SK-N-DZ (cell line): ENCODE data around the gene COPA.
A peak's percentile ranks its signal among the peaks of the same experiment; 100 is the strongest.
"Not testable (repeated sequence)": the region's sequence is repeated elsewhere in the genome, so short reads cannot be mapped to it uniquely, and the experiment has no call there.

Source experiments
- DNase-seq: peaks from one replicate; pipeline ENCODE4 v3.0.0-alpha.2; 2015; ENCODE audit warnings: low spot score

COPA gene

DNA sequence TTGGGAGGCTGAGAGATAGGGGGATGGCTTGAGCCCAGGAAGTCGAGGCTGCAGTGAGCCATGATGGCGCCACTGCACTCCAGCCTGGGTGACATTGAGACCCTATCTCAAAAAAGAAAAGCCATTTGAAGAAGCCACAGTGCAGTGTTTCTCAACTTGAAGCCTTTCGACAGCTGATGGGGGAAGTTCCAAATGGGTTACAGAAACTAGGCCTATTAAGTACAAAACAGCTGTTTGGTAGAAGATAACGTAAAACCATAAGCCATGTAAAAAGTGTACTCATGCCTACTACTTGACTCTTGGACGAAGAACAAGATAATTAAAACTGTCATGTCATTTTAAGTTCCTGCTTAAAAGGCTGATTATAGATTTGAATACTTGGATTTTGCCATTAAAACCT lies 16.6 kb downstream of the COPA start:
- no peak for DNase-seq

GRCh38 chr1:160325252-160325651 lies 17.8 kb downstream of the COPA start:
- DNase-seq, result no peak

DNA sequence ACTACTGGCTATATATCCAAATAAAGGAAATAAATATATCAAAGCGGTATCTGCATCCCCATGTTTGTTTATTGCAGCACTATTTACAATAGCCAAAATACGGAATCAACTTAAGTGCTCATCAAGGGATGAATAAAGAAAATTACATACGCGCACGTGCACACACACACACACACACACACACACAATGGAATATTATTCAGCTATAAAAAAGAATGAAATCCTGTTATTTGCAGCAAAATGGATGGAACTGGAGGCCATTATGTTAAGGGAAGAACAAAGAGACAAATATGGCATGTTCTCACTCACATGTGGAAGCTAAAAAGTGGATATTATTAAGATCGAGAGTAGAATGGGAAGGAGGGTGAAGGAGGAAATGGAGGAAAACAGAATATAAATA lies 20.2 kb downstream of the COPA start:
- no peak for DNase-seq

DNA sequence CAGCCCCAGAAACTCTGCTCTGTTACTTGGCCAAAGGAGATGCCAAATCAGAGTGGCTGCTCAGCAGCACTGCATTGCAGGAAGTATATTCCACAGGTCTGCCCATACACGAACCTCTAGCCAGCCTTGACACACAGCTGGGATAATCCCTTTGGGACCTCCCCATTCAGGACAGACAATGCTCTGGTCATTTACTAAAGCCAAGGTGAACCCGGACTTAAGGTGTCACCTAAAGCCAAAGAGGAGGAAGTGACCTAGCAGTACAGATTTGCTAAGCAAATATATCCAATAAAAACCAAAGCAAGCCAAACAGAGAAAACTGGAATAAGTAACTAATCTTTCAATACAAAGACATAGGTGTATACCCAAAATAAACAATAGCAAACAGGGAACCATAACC lies 27.7 kb downstream of the COPA start:
- no peak for DNase-seq

DNA sequence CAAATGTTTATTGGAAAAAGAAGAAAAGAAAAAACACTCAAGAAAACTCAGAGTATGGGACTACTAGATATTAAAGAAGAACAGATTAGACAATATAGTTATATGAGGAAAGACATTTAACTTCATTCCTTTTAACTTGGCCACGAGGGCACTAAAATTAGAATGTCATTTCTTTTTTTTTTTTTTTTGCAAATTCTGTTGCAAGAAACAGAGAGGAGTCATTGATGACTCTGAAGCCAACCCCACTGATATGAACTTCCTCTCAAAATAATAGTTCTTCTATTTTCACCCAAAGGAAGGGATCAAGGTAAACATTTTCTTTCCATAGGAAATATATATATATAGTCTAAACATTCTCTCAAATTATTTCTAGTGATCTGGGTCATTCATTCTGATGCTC lies 33.5 kb downstream of the COPA start:
- no peak for DNase-seq

GRCh38 chr1:160309185-160309557 lies 33.9 kb downstream of the COPA start:
- no peak for DNase-seq

DNA sequence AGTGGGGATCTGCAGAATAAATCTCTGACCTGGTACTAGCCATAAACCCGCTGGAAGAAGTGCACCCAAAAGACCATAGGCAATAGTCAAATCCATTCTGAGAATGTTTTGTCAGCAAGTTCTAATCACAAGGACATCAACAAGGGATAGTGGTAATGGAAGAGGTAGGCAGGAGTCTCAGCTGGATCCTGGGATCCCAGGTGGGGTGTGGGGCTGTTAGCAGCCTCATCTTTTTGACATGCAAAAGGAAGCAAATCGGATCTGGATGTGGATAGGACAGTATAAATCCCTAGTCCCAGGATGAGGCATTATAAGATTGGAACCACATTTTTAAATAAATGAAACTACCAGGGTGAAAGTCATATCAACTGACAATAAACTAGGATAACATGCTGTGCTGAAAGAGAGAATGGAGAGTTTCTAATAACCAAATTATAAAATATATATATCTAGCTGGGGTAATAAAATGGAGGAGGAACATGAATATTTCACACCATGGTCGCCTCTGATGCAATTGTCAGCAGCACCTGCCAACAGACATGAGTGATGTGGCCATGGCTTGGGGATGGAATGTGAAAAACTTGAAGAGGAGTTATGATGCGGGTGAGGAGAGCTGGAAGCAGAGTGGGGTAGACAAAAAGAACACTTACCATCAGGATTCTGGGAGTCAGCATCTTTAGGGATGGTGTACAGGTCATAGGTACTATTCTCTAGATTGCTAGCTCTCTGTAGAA lies 34.4 kb downstream of the COPA start:
- no peak for DNase-seq

GRCh38 chr1:160307118-160307791 lies 35.8 kb downstream of the COPA start:
- DNase-seq, result no peak

- DNase-seq, result no peak
Observed at GRCh38 chr1:160300173-160300572, 42.9 kb downstream of the COPA start.

- no peak for DNase-seq
Observed at GRCh38 chr1:160296036-160296435, 47.0 kb downstream of the COPA start.

DNA sequence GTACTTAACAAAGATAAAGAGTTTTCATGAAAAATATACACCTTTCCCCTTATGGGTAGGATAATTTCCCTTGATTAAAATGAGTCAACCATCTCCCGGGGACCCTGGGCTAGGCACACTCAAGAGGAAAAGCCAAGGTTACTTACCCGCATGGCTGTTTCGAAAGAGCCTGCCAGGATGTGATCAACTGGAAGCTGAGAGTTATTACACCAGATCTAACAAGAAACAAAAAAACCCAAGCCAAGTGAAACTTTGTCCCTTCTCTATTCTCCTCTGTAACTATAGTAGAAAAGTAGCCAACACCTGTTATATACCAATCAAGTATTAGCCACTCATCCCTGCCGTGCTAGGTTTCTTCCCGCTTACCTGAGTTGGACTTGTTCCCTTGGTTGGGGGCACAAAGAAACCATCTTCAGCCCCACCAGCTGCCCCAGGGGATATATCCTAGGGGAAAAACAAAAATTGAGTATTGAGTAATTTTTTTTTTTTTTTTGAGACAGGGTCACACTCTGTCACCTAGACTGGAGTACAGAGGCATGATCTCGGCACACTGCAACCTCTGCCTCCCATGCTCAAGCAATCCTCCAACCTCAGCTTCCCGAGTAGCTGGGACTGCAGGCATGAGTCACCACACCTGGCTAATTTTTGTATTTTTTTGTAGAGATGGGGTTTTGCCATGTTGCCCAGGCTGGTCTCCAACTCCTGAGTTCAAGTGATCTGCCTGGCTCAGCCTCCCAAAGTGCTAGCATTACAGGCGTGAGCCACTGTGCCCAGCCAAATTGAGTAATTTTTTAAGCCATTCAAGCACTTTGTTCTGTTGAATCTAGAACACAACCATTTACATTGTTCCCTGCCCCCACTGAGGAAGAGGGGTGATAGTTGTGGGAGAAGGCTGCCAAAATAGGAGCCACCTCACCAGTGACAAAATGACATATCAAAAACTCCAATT lies 49.8 kb downstream of the COPA start:
- no peak for DNase-seq

DNA sequence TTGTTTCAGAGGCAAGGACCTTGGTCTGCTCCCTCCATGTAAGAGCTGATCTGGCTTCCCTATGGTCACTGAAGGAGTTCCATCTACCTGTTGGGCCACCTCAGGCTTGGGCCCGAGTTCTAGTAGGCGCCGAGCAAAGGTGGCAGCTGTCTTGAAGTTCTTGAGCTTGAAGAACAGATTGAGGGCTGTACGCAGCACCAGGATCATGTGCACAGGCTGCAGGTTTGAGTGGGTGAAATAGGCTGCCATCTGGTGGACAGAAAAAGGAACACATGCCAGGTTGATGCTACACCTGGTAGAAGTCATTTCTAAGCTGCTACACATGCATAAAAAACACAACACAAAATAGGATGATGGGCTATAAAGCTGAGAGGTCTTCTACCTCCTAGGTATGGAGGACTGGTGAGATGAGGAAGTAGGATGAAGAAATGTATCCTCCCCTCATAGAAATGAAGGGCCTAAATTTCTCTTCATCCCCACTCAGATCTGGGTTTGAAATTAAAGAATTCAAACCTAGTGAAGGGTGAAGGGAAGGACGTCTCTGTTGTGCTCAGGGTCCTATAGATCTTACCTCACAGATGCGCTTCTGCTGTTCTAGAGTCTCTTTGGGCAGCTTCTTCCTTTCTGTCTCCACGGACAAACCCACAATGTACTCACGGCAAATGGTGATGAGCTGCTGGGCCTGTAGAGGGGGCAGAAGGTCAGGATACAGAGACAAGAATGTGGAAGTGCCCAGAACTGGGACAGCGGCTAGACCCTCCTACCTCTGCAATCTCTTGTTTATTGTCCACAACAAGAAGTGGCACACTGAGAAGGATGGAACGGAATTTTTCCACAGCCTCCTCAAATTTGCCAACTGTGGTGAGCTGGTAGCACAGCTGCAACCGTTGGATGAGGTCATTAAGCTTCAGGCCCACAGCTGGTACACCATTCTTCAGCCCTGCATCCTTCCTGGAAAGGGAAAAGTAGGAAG lies 51.5 kb downstream of the COPA start:
- peak; percentile 62 for DNase-seq

DNA sequence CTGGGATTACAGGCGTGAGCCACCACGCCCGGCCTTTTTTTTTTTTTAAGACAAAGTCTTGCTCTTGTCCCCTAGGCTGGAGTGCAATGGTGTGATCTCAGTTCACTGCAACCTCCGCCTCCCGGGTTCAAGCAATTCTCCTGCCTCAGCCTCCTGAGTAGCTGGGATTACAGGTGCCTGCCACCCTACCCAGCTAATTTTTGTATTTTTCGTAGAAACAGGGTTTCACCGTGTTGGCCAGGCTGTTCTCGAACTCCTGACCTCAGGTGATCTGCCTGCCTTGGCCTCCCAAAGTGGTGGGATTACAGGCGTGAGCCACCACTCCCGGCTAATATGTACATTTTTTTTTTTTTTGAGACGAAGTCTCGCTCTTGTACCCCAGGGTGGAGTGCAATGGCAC lies 55.3 kb downstream of the COPA start:
- DNase-seq, result not testable (repeated sequence)

GRCh38 chr1:160285506-160285905 lies 57.5 kb downstream of the COPA start:
- no peak for DNase-seq

DNA sequence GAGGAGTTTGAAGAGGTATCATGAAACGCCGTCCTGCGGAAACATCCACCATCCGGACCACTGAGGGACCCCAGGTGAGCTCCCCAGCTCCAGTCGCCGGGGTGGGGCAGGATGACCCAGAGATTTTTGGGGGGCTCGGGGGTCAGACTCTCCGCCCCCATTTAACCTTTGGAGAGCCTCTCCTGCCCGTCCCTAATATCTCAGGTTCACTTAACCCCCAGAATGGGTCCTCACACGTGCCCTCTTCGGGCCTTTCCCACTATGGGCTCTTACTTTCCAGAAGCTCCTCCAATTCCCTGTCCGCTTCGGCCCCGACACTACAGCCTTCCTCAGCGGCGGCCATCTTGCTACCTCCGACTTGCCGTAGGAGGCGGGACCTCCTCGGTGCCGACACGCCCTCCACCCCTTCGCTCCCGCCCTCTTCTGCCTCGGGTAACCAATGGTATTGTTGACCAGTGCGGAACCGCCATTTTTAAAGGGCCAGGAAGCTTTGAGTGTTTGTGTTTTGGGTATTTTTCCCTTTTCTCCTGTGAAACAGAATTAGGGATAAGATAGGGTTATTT lies 58.2 kb downstream of the COPA start, which contains the start of gene PEX19:
PEX19 (minus strand) TSS at position 352 of the 563 bp plus-strand sequence; CDS start at position 343, 9 bp downstream.
- DNase-seq, result peak; percentile 90

- peak; percentile 20 for DNase-seq
Observed at GRCh38 chr1:160284220-160284781, 58.7 kb downstream of the COPA start.

- no peak for DNase-seq
Observed at GRCh38 chr1:160282807-160283206, 60.2 kb downstream of the COPA start.

- DNase-seq, result no peak
Observed at GRCh38 chr1:160277987-160278386, 65.1 kb downstream of the COPA start.

GRCh38 chr1:160277330-160277729 lies 65.7 kb downstream of the COPA start:
- DNase-seq, result no peak

DNA sequence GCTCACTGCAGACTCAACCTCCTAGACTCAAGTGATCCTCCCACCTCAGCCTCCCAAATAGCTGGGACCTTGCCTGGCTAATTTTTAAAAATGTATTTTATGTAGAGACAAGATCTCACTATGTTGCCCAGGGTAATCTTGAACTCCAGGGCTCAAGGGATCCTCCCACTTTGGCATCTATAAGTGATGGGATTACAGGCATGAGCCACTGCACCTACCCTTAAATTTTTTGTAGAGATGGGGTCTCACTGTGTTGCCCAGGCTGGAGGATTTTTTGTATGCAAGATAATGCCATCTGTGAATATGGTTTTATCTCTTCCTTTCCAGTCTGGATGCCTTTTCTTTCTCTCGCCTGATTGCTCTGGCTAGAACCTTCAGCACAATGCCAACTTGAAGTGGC lies 72.0 kb downstream of the COPA start:
- DNase-seq, result no peak
